IPS-18a (cell line): ENCODE data around the gene RPH3AL.
"Not testable (repeated sequence)": the region's sequence is repeated elsewhere in the genome, so short reads cannot be mapped to it uniquely, and the experiment has no call there.

Experiments
- H3K27ac ChIP-seq: one replicate; pipeline ENCODE4 v1.5.1; 2013; ENCODE audit warnings: low read length
- H3K27me3 ChIP-seq: one replicate; pipeline ENCODE4 v1.6.1; 2013; ENCODE audit warnings: mild to moderate bottlenecking, low read length; ENCODE audit not compliant: control insufficient read depth, insufficient read depth
- H3K36me3 ChIP-seq: one replicate; pipeline ENCODE4 v1.6.1; 2013; ENCODE audit warnings: low read depth, low read length; ENCODE audit not compliant: control insufficient read depth
- H3K4me1 ChIP-seq: one replicate; pipeline ENCODE4 v1.6.1; 2013; ENCODE audit warnings: low read depth, low read length; ENCODE audit not compliant: control insufficient read depth
- H3K4me3 ChIP-seq: one replicate; pipeline ENCODE4 v1.5.1; 2013; ENCODE audit warnings: low read length
- H3K9ac ChIP-seq: one replicate; pipeline ENCODE4 v1.6.1; 2013; ENCODE audit warnings: mild to moderate bottlenecking, low read length, moderate library complexity
- H3K9me3 ChIP-seq: one replicate; pipeline ENCODE4 v1.6.1; 2013; ENCODE audit warnings: low read depth, low read length; ENCODE audit not compliant: control insufficient read depth

The RPH3AL gene

DNA sequence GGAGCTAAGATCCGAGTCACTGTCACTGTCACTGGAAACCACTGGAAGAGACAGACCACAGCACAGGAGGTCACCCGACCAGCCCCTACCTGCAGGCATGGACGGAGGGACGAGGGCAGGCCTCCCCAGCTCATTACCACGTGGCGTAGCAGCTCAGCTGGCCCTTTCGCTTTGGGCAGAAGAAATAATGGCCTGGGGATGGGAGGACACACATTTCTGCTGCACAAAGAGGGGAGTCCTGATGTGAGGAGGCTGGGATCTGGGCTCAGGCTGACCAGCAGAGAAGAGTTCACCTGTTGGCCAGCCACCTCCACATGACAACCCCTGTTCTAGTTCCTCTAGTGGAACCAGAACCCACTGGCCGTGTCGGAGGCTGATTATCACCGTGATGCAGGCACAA is 132.9 kb downstream of the RPH3AL start:
- H3K4me1 ChIP-seq, result no peaks in the 10 kb centered on the region
- no peaks in the 10 kb centered on the region for H3K27me3 ChIP-seq
- no peak overlapping the region for H3K9ac ChIP-seq
- no peak overlapping the region for H3K4me3 ChIP-seq
- H3K27ac ChIP-seq, result no peak overlapping the region
- H3K36me3 ChIP-seq, result no peaks in the 10 kb centered on the region
- H3K9me3 ChIP-seq, result no peaks in the 10 kb centered on the region

GRCh38 chr17:218432-219110 is 134.0 kb downstream of the RPH3AL start:
- no peak overlapping the region for H3K4me3 ChIP-seq

DNA sequence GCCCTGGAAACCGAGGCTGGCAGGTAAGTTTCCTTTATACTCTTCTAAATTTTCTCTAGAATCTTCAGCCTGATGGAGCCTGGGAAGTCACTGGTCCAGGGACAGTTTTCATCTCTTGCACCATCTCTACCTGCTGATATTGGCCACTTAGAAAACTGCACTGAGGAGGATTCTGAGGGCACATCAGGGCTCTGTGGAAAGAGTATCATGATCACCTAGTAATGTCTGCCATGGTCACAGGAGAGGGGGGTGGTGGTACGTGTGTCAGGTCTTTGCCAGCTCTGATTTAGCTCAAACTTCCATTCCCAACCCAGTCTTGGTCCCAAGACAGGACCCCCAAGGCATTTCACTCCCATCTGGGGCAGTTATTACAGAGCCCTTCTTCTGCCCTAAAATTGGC is 136.0 kb downstream of the RPH3AL start:
- H3K36me3 ChIP-seq, result no peaks in the 10 kb centered on the region
- H3K4me1 ChIP-seq, result no peaks in the 10 kb centered on the region
- no peak overlapping the region for H3K9ac ChIP-seq
- H3K4me3 ChIP-seq, result no peak overlapping the region
- H3K27ac ChIP-seq, result no peak overlapping the region
- no peaks in the 10 kb centered on the region for H3K27me3 ChIP-seq
- H3K9me3 ChIP-seq, result no peaks in the 10 kb centered on the region

More at GRCh38 chr17:218432-219110, 134.0 kb downstream of the RPH3AL start:
- Histone ChIP-seq H3K36me3 (no peaks in the 10 kb centered on the region), H3K27me3 (no peaks in the 10 kb centered on the region), H3K4me1 (no peaks in the 10 kb centered on the region), H3K9ac (no peak overlapping the region), H3K9me3 (no peaks in the 10 kb centered on the region), H3K27ac (no peak overlapping the region)

DNA sequence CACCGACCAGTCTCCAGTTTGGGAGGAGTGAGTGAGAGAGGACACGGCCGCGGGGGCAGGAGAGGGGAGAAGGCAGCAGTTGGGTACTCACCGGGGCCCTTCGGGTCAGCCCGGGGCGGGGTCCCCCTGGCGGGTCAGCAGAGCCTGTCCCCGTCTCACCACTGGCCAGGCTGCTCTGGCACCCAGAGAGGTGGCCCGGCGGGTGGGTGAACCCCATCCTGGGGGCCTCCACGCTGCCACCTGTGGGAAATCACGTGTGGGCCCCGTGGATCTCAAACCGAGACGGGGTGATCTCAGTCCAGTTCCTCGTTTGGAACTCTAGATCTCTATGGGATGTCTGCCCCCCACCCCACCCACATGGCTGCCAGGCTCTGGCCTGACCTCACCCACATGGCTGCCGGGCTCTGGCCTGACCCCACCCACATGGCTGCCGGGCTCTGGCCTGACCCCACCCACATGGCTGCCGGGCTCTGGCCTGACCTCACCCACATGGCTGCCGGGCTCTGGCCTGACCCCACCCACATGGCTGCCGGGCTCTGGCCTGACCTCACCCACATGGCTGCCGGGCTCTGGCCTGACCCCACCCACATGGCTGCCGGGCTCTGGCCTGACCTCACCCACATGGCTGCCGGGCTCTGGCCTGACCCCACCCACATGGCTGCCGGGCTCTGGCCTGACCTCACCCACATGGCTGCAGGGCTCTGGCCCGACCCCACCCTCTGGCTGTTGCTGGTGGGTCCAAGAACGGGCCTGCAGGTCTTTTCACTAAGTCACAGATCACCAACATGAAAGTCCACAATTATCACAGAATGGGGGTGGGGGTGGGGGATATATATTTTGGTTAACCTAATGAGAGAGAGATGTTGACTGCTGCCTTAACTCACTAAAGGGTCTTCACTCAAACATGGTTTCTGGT is 136.8 kb downstream of the RPH3AL start:
- H3K4me1 ChIP-seq, H3K27ac ChIP-seq, H3K27me3 ChIP-seq, H3K9ac ChIP-seq, H3K36me3 ChIP-seq, H3K9me3 ChIP-seq: not testable (repeated sequence)
- H3K4me3 ChIP-seq, result peak overlapping the region; percentile 4

- no peak overlapping the region for H3K27ac ChIP-seq
- H3K9me3 ChIP-seq, result no peaks in the 10 kb centered on the region
- no peaks in the 10 kb centered on the region for H3K4me1 ChIP-seq
- H3K36me3 ChIP-seq, result no peaks in the 10 kb centered on the region
- H3K4me3 ChIP-seq, result no peak overlapping the region
- H3K27me3 ChIP-seq, result no peaks in the 10 kb centered on the region
- H3K9ac ChIP-seq, result no peak overlapping the region
Measured at GRCh38 chr17:214881-215331, 137.7 kb downstream of the RPH3AL start.

- H3K27me3 ChIP-seq, result no peaks in the 10 kb centered on the region
- no peak overlapping the region for H3K9ac ChIP-seq
- H3K9me3 ChIP-seq, result no peaks in the 10 kb centered on the region
- no peaks in the 10 kb centered on the region for H3K4me1 ChIP-seq
- no peaks in the 10 kb centered on the region for H3K36me3 ChIP-seq
- no peak overlapping the region for H3K27ac ChIP-seq
- no peak overlapping the region for H3K4me3 ChIP-seq
Measured at GRCh38 chr17:213286-214105, 139.1 kb downstream of the RPH3AL start.

GRCh38 chr17:210402-210801 is 142.2 kb downstream of the RPH3AL start:
- Histone ChIP-seq H3K9me3 (no peaks in the 10 kb centered on the region), H3K27me3 (peaks cover 9% of the 10 kb centered on the region)

DNA sequence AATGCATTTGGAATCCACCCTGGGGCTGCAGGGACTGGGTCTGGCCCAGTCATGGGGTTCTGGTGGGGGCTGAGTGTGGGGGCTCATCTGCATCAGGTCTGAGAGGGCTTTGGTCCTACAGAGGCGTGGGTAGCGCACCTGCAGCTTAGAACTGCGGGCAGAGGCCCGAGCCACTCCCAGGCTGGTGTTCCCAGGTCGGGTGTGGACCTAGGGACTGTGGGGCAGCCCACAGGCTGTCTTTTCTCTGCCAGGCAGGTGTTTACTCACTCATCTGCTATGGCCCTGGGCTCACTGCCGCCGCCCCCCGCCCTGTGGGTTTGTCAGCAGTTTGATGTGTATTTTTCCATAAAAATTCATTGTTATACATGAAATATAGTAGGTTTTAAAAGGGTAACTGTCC is 144.2 kb downstream of the RPH3AL start:
- Histone ChIP-seq H3K9me3 (no peaks in the 10 kb centered on the region), H3K4me3 (no peak overlapping the region)

More at GRCh38 chr17:210402-210801, 142.2 kb downstream of the RPH3AL start:
- H3K27ac ChIP-seq, result no peak overlapping the region
- no peaks in the 10 kb centered on the region for H3K36me3 ChIP-seq
- no peak overlapping the region for H3K4me3 ChIP-seq
- H3K9ac ChIP-seq, result no peak overlapping the region
- no peaks in the 10 kb centered on the region for H3K4me1 ChIP-seq

GRCh38 chr17:207775-208174 is 144.8 kb downstream of the RPH3AL start:
- Histone ChIP-seq H3K4me1 (no peaks in the 10 kb centered on the region), H3K4me3 (no peak overlapping the region), H3K27me3 (peaks cover 9% of the 10 kb centered on the region), H3K36me3 (no peaks in the 10 kb centered on the region), H3K27ac (no peak overlapping the region), H3K9ac (no peak overlapping the region), H3K9me3 (no peaks in the 10 kb centered on the region)

More for the DNA sequence above, 144.2 kb downstream of the RPH3AL start:
- Histone ChIP-seq H3K9ac (no peak overlapping the region), H3K36me3 (no peaks in the 10 kb centered on the region), H3K27ac (no peak overlapping the region), H3K4me1 (no peaks in the 10 kb centered on the region), H3K27me3 (peaks cover 9% of the 10 kb centered on the region)

GRCh38 chr17:206941-207560 is 145.6 kb downstream of the RPH3AL start:
- Histone ChIP-seq H3K9me3 (no peaks in the 10 kb centered on the region), H3K9ac (no peak overlapping the region), H3K27ac (no peak overlapping the region), H3K4me1 (no peaks in the 10 kb centered on the region), H3K36me3 (no peaks in the 10 kb centered on the region), H3K4me3 (no peak overlapping the region), H3K27me3 (peaks cover 9% of the 10 kb centered on the region)

- not testable (repeated sequence) for H3K4me3 ChIP-seq, H3K4me1 ChIP-seq, H3K27me3 ChIP-seq, H3K27ac ChIP-seq, H3K9me3 ChIP-seq, H3K36me3 ChIP-seq, H3K9ac ChIP-seq
Measured at GRCh38 chr17:206484-206883, 146.1 kb downstream of the RPH3AL start.
